Uterus (tissue), 4 donors: ENCODE results near the gene DAB2IP. TPM values are rescaled to one million over a fixed set of nuclear protein-coding genes. Genes with fewer than 3 reads are reported as not detected.

Experiments used
- DNase-seq, 2 donors: peaks; one replicate each; pipeline ENCODE4 v3.0.0-alpha.2; 2019 to 2020
- H3K27ac ChIP-seq, 2 donors: fragments of 200-600 bp; sonication (generic); 1 replicate in 1 of 2; 2 replicates in 1 of 2; pipeline ENCODE4 v1.5.1; 2016 to 2018
- H3K27me3 ChIP-seq, 2 donors: fragments of 200-600 bp; sonication (generic); one replicate each; pipeline ENCODE4 v1.5.1; 2018 to 2019; ENCODE audit warnings: control low read depth in 1 of 2
- H3K36me3 ChIP-seq, 2 donors: fragments of 200-600 bp; sonication (generic); one replicate each; pipeline ENCODE4 v1.5.1; 2019; ENCODE audit warnings: control low read depth in 1 of 2
- H3K4me1 ChIP-seq, 2 donors: fragments of 200-600 bp; sonication (generic); one replicate each; pipeline ENCODE4 v1.5.1; 2018 to 2019; ENCODE audit warnings: control low read depth in 1 of 2
- H3K4me3 ChIP-seq, 2 donors: fragments of 200-600 bp; sonication (generic); 1 replicate in 1 of 2; 2 replicates in 1 of 2; pipeline ENCODE4 v1.5.1; 2018 to 2019; ENCODE audit warnings: mild to moderate bottlenecking in 1 of 2
- H3K9me3 ChIP-seq, 2 donors: fragments of 200-600 bp; sonication (generic); one replicate each; pipeline ENCODE4 v1.5.1; 2019; ENCODE audit warnings: control low read depth in 1 of 2
- POLR2A ChIP-seq, 2 donors: fragments of 450-650 bp; IDR thresholded peaks; one replicate each; pipeline ENCODE4 v1.6.1; 2016; ENCODE audit warnings: antibody characterized with exemption in 2 of 2, mild to moderate bottlenecking in 1 of 2, moderate library complexity in 1 of 2
- intact Hi-C: fragments of 100-400 bp; cut with DNase I; formaldehyde crosslinking; loops from one replicate; pipeline ENCODE4 v1.15.1; 2023; ENCODE audit warnings: low total_unique reads
- total RNA-seq, 4 donors: library from RNA; depleted of rRNA in 3 of 4; stranded (reverse); fragments of >200 nt in 3 of 4; gene quantifications; one replicate each; pipeline versions ENCODE4 v1.1.0 to v1.2.4, GENCODE V29; 2014 to 2023
- TF ChIP-seq, protein P1 (sequence below), 4 experiments: fragments of 200-600 bp in 2 of 4; fragments of 450-650 bp in 2 of 4; sonication (generic) in 2 of 4; IDR thresholded peaks; one replicate each; pipeline ENCODE4 v1.5.1; 2016 to 2019; ENCODE audit warnings: antibody characterized with exemption in 4 of 4, mild to moderate bottlenecking in 2 of 4, moderate library complexity in 1 of 4
- donor health status: DM: yes; HTN: yes; CAD: no.

The DAB2IP gene
- total RNA-seq, result 100 to 1,000 TPM in 1 of 4 donors, 10 to 100 TPM in 3; 22.0 to 139 (median 31.6) TPM

DNA sequence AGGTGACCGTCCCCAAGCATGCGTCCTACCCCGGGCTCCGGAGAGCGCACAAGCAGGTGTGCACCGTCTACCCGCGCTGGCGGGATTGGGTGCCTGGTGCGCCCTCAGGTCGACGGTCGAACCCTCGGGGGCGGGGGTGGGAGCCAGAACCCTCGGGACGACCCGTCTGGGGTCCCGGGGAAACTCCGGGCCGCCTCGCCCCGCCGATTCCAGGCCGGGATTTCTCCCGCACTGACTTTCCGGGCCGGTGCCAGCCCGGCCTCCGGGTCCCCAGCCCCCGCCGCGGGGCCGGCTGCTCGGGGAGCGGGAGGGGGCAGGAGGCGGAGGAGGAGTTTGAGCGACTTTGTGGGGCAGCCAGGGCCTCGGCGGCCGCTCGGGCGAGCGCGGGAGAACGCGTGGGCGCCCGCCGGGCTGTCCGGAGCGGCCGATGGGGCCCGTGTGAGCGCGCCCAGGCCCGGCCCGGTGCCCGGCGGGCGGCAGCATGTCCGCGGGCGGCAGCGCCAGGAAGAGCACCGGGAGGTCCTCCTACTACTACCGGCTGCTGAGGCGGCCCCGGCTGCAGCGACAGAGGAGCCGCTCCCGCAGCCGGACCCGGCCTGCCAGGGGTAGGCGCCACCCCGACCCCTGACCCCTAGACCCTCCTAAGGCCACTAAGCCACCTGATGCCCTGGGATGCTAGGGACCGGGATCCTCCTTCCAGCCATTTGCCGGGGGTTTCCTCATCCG lies at the start of gene DAB2IP:
TSS of gene DAB2IP (plus strand) at position 340 of the 726 bp plus-strand sequence. CDS start at position 482, 142 bp downstream.
- TF ChIP-seq, protein P1, sequence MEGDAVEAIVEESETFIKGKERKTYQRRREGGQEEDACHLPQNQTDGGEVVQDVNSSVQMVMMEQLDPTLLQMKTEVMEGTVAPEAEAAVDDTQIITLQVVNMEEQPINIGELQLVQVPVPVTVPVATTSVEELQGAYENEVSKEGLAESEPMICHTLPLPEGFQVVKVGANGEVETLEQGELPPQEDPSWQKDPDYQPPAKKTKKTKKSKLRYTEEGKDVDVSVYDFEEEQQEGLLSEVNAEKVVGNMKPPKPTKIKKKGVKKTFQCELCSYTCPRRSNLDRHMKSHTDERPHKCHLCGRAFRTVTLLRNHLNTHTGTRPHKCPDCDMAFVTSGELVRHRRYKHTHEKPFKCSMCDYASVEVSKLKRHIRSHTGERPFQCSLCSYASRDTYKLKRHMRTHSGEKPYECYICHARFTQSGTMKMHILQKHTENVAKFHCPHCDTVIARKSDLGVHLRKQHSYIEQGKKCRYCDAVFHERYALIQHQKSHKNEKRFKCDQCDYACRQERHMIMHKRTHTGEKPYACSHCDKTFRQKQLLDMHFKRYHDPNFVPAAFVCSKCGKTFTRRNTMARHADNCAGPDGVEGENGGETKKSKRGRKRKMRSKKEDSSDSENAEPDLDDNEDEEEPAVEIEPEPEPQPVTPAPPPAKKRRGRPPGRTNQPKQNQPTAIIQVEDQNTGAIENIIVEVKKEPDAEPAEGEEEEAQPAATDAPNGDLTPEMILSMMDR (IDR thresholded peaks at IDR 0.05), result peak in 2 of 4 experiments; percentile 13 to 21
- peak; percentile 54 to 62 for TF ChIP-seq POLR2A (IDR thresholded peaks at IDR 0.05)
- Histone ChIP-seq H3K27ac (peak within 1 kb of the TSS; percentile 78 to 86), H3K4me1 (no peaks in the 10 kb centered on the region), H3K36me3 (no peaks in the 10 kb centered on the region), H3K9me3 (no peaks in the 10 kb centered on the region), H3K27me3 (no peaks in the 10 kb centered on the region), H3K4me3 (peak within 1 kb of the TSS; percentile 74)
- intact Hi-C loops, result no loop called here
- DNase-seq, result peak; percentile 69 to 82

DNA sequence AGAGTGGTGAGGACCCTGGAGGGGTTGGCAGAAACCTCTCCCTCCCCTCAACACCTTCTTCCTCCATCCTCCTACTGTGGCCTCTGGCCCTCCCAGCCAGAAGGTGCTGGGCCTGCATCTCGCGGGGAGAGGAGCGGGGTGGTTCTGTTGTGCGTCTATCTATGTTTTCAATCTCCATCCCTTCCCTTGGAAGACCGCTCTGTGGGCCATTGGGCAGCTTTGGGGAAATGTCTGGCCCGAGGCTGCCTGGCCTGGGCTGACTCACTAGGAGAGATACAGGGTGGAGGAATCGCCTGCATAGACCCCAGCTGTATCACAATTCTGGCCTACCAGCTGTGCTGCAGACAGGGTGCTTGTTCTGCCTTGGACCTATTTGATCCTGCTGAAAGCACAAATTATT lies 48.4 kb upstream of the DAB2IP start:
- TF ChIP-seq POLR2A (IDR thresholded peaks at IDR 0.05), result no peak
- TF ChIP-seq, protein P1 (IDR thresholded peaks at IDR 0.05), result no peak
- Histone ChIP-seq H3K27ac (no peak overlapping the region), H3K36me3 (no peaks in the 10 kb centered on the region), H3K9me3 (no peaks in the 10 kb centered on the region), H3K27me3 (no peaks in the 10 kb centered on the region), H3K4me3 (no peak overlapping the region), H3K4me1 (peaks cover 0 to 7% of the 10 kb centered on the region in 2 donors)
- no peak for DNase-seq
- intact Hi-C loops, result no loop called here

DNA sequence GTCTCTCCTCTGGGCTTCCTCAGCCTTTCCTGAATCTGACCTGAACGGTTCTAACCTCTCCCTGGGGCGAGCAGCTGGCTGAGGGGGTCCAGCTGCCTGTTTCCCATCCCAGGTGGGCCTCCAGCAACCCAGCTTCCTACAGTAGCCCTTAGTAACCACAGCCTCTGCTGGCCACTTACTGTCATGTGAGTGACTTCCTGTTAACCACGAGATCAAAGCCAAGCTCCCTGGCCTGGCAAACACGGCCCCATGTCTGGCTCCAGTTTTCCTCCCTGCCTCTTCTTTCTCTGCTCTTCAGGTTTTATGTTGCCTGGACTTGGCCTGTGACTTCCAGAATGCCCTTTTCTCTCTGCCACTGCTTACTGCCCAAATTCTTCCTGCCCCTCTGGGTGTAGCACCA lies 47.2 kb upstream of the DAB2IP start:
- Histone ChIP-seq H3K4me1 (peaks cover under 1 to 7% of the 10 kb centered on the region in 2 donors), H3K9me3 (no peaks in the 10 kb centered on the region), H3K36me3 (no peaks in the 10 kb centered on the region), H3K27ac (no peak overlapping the region), H3K4me3 (no peak overlapping the region), H3K27me3 (no peaks in the 10 kb centered on the region)
- intact Hi-C loops, result no loop called here
- DNase-seq, result no peak
- TF ChIP-seq, protein P1 (IDR thresholded peaks at IDR 0.05), result no peak
- no peak for TF ChIP-seq POLR2A (IDR thresholded peaks at IDR 0.05)

DNA sequence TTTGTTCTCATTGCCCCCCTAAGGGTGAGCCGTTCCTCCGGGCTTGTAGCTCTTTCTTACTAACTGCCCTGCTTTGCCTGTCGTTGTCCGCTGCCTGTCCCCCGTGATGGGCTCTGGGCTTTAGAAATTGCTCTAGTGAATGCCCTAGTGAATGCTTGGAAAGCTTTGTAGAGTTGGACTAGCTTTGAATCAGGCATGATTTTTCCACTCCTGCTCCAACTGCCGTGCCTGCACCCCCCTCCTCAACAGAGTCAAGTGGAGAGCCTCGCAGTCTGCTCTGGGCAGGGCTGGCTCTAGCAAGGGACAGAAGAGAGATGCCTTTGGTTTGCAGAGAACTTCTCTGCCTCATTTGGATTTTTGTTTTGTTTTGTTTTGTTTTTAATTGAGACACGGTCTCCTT lies 46.8 kb upstream of the DAB2IP start:
- H3K36me3 ChIP-seq, result no peaks in the 10 kb centered on the region
- no peak overlapping the region for H3K27ac ChIP-seq
- no peak overlapping the region for H3K4me3 ChIP-seq
- peaks cover 5 to 7% of the 10 kb centered on the region in 2 donors for H3K4me1 ChIP-seq
- no peaks in the 10 kb centered on the region for H3K27me3 ChIP-seq
- H3K9me3 ChIP-seq, result no peaks in the 10 kb centered on the region
- intact Hi-C loops, result no loop called here
- TF ChIP-seq, protein P1 (IDR thresholded peaks at IDR 0.05), result no peak
- TF ChIP-seq POLR2A (IDR thresholded peaks at IDR 0.05), result no peak
- DNase-seq, result no peak

DNA sequence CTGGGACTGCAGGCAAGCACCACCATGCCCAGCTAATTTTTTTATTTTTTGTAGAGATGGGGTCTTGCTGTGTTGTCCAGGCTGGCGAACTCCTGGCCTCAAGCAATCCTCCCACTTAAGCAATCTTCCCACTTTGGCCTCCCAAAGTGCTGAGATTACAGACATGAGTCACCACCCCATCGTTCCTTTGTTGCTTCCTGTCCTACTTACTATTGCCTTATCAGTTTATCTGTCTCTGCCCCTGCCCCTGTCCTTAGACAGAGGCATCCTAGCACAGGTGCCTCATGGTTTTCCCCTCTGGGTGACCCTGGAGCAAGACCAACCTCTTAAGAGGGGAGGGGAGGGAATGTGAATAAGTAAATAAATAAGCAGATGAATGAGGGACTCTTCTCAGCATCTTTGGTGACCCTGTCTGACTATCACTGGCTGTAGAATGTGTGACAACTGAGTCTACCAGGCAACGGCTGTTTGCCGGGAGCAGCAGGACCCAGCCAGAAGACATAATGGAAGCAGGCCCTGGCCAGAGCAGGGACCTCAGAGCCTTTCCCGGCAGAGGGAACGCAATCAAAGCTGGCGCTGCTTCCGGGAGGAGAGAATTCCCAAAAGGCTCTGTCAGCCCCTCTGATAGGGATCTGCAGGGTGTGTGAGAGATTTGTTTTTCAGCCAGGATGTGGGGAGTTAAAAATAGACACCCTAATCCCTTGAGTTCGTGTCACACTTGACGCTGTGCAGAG lies 43.8 kb upstream of the DAB2IP start:
- no peak overlapping the region for H3K4me3 ChIP-seq

More for the DNA sequence above, 43.8 kb upstream of the DAB2IP start:
- no peaks in the 10 kb centered on the region for H3K9me3 ChIP-seq
- peak; percentile 66 to 73 for DNase-seq
- TF ChIP-seq, protein P1 (IDR thresholded peaks at IDR 0.05), result no peak
- TF ChIP-seq POLR2A (IDR thresholded peaks at IDR 0.05), result no peak
- H3K4me1 ChIP-seq, result peaks cover 5 to 14% of the 10 kb centered on the region in 2 donors
- H3K27me3 ChIP-seq, result no peaks in the 10 kb centered on the region
- no peaks in the 10 kb centered on the region for H3K36me3 ChIP-seq
- H3K27ac ChIP-seq, result peak overlapping the region; percentile 7 to 76
- intact Hi-C loops, result no loop called here
